ENCODE measurements around the gene CYFIP2.
A peak's percentile ranks its signal among the peaks of the same experiment; 100 is the strongest.

The CYFIP2 gene

GRCh38 chr5:157278319-157279037, 12.6 kb downstream of the CYFIP2 start:
- Histone ChIP-seq H3K9ac (ENCODE audit: low read length) (no peak overlapping the region), H3K79me2 (ENCODE audit: insufficient read depth, low read length) (peaks cover 96% of the 10 kb centered on the region), H2AFZ (ENCODE audit: low read length) (no peak overlapping the region), H3K9me3 (ENCODE audit: low read length) (0 out of 2 replicates have a peak, but pooled peaks cover 5% of the 10 kb centered on the region), H3K27me3 (ENCODE audit: insufficient read depth, low read length) (no peaks in the 10 kb centered on the region), H3K9me2 (ENCODE audit: low read depth, low read length) (no peaks in the 10 kb centered on the region), H3K4me3 (ENCODE audit: low read depth, low read length, poor library complexity, severe bottlenecking) (no peak overlapping the region), H3K4me2 (ENCODE audit: low read length) (no peak overlapping the region), H3K4me1 (ENCODE audit: insufficient read depth, low read length, severe bottlenecking) (peaks cover 63% of the 10 kb centered on the region), H3K36me3 (ENCODE audit: insufficient read depth, low read length) (peaks cover 38% of the 10 kb centered on the region), H3F3A (ENCODE audit: insufficient read depth, low read length) (peaks cover 11% of the 10 kb centered on the region), H3K27ac (ENCODE audit: low read depth, low read length, poor library complexity, severe bottlenecking) (no peak overlapping the region), H4K20me1 (ENCODE audit: insufficient read depth, low read length) (no peaks in the 10 kb centered on the region)
- TF ChIP-seq CTCF (IDR thresholded peaks at IDR 0.05; ENCODE audit: low read length) (no peak), EZH2 (IDR thresholded peaks at IDR 0.05; ENCODE audit: borderline replicate concordance, low read length) (no peak)

- no peak overlapping the region for H2AFZ ChIP-seq (ENCODE audit: low read length)
- TF ChIP-seq CTCF (IDR thresholded peaks at IDR 0.05; ENCODE audit: low read length) (no peak), EZH2 (IDR thresholded peaks at IDR 0.05; ENCODE audit: borderline replicate concordance, low read length) (no peak)
- no peak overlapping the region for H3K4me3 ChIP-seq (ENCODE audit: low read depth, low read length, poor library complexity, severe bottlenecking)
- H3K9me3 ChIP-seq (ENCODE audit: low read length): no peaks in the 10 kb centered on the region
- H3K27ac ChIP-seq (ENCODE audit: low read depth, low read length, poor library complexity, severe bottlenecking): no peak overlapping the region
- H3K9me2 ChIP-seq (ENCODE audit: low read depth, low read length): no peaks in the 10 kb centered on the region
- peaks cover 11% of the 10 kb centered on the region for H3F3A ChIP-seq (ENCODE audit: insufficient read depth, low read length)
- H3K27me3 ChIP-seq (ENCODE audit: insufficient read depth, low read length): no peaks in the 10 kb centered on the region
- peaks cover 30% of the 10 kb centered on the region for H3K36me3 ChIP-seq (ENCODE audit: insufficient read depth, low read length)
- peaks cover 96% of the 10 kb centered on the region for H3K79me2 ChIP-seq (ENCODE audit: insufficient read depth, low read length)
- no peak overlapping the region for H3K4me2 ChIP-seq (ENCODE audit: low read length)
- H4K20me1 ChIP-seq (ENCODE audit: insufficient read depth, low read length): no peaks in the 10 kb centered on the region
- H3K9ac ChIP-seq (ENCODE audit: low read length): no peak overlapping the region
- H3K4me1 ChIP-seq (ENCODE audit: insufficient read depth, low read length, severe bottlenecking): peaks cover 72% of the 10 kb centered on the region
Measured at GRCh38 chr5:157279605-157280239, 13.8 kb downstream of the CYFIP2 start.

- Histone ChIP-seq H3K9me2 (ENCODE audit: low read depth, low read length) (no peaks in the 10 kb centered on the region), H3K9ac (ENCODE audit: low read length) (no peak overlapping the region), H3K79me2 (ENCODE audit: insufficient read depth, low read length) (peaks cover 95% of the 10 kb centered on the region), H3K4me1 (ENCODE audit: insufficient read depth, low read length, severe bottlenecking) (peaks cover 64% of the 10 kb centered on the region), H4K20me1 (ENCODE audit: insufficient read depth, low read length) (no peaks in the 10 kb centered on the region), H3F3A (ENCODE audit: insufficient read depth, low read length) (peaks cover 11% of the 10 kb centered on the region), H3K4me2 (ENCODE audit: low read length) (no peak overlapping the region), H3K27ac (ENCODE audit: low read depth, low read length, poor library complexity, severe bottlenecking) (peak overlapping the region; percentile 40), H3K4me3 (ENCODE audit: low read depth, low read length, poor library complexity, severe bottlenecking) (no peak overlapping the region), H3K36me3 (ENCODE audit: insufficient read depth, low read length) (peaks cover 37% of the 10 kb centered on the region), H2AFZ (ENCODE audit: low read length) (no peak overlapping the region), H3K27me3 (ENCODE audit: insufficient read depth, low read length) (no peaks in the 10 kb centered on the region), H3K9me3 (ENCODE audit: low read length) (no peaks in the 10 kb centered on the region)
- TF ChIP-seq EZH2 (IDR thresholded peaks at IDR 0.05; ENCODE audit: borderline replicate concordance, low read length): no peak
- TF ChIP-seq CTCF (IDR thresholded peaks at IDR 0.05; ENCODE audit: low read length): no peak
Measured at GRCh38 chr5:157280927-157281326, 15.0 kb downstream of the CYFIP2 start.
